ENCODE results near the gene EEPD1.
"Not testable (repeated sequence)": the region's sequence is repeated elsewhere in the genome, so short reads cannot be mapped to it uniquely, and the experiment has no call there.

Gene EEPD1

DNA sequence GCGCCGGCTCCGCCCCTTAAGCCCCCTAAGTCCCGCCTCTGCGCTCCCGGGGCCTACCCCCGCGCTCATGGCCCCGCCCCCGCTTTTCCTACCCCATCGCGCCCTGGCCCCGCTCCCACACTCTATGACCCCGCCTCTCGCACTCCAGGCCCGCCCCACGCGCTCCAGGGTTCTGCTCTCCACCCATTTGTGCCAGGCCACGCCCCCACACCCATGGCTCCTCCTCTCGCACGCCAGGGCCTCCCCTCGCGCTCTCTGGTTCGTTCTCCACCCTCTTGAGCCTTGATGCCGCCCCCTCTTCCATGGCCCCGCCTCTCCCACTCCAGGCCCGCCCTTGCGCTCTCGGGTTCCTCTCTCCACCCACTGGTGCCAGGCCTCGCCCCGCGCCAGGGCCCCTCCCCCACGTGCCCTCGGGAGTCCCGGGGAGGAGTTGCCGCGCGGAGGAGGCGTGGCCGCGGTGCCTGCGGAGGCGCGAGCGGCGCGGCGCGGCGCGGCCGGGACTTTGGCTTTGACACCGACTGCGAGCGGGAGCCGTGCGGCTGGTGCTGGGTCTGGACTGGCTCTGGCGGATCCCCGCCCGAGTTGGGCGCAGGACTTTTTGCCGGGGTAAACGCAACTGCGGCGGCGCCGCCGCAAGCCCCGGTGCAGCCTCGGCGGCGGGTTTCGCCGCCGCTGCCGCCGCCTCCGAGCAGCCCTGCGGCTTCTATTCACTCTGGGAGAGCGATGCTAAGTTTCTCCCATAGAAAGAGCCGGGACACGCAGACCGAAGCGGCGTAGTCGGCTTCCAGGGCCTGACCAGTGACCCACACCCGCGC lies at the start of gene EEPD1:
Gene EEPD1, plus strand, starts transcription at position 499 of the 815 bp plus-strand sequence. CDS start 1,071 bp downstream, outside the sequence.
- peak within 1 kb of the TSS; percentile 74 for H3K27ac ChIP-seq (ENCODE audit: low read depth, low read length)
- peak within 1 kb of the TSS; percentile 80 to 85 for H3K4me3 ChIP-seq (ENCODE audit: low read depth in 1 of 2, low read length in 2 of 2)
- peak within 1 kb of the TSS; percentile 82 to 90 for H3K9ac ChIP-seq (ENCODE audit: low read depth in 1 of 2, low read length in 2 of 2)
- H3K9me3 ChIP-seq (ENCODE audit: control insufficient read depth in 1 of 2, low read length in 2 of 2) = peaks cover 4% of the 10 kb centered on the region in 2 donors
- H3K36me3 ChIP-seq (ENCODE audit: control insufficient read depth in 1 of 2, insufficient read depth in 2 of 2, low read length in 2 of 2) = no peaks in the 10 kb centered on the region
- peaks cover 34 to 55% of the 10 kb centered on the region in 2 donors for H3K4me1 ChIP-seq (ENCODE audit: control insufficient read depth in 1 of 2, insufficient read depth in 2 of 2, low read length in 2 of 2)
- H3K27me3 ChIP-seq (ENCODE audit: control insufficient read depth in 1 of 2, insufficient read depth in 2 of 2, low read length in 2 of 2) = no peaks in the 10 kb centered on the region

- no peak overlapping the region for H3K4me3 ChIP-seq (ENCODE audit: low read depth in 1 of 2, low read length in 2 of 2)
- H3K36me3 ChIP-seq (ENCODE audit: control insufficient read depth in 1 of 2, insufficient read depth in 2 of 2, low read length in 2 of 2) = no peaks in the 10 kb centered on the region
- H3K9me3 ChIP-seq (ENCODE audit: control insufficient read depth in 1 of 2, low read length in 2 of 2) = peaks cover 0 to 3% of the 10 kb centered on the region in 2 donors
- H3K27me3 ChIP-seq (ENCODE audit: control insufficient read depth in 1 of 2, insufficient read depth in 2 of 2, low read length in 2 of 2) = no peaks in the 10 kb centered on the region
- no peak overlapping the region for H3K9ac ChIP-seq (ENCODE audit: low read depth in 1 of 2, low read length in 2 of 2)
- H3K4me1 ChIP-seq (ENCODE audit: control insufficient read depth in 1 of 2, insufficient read depth in 2 of 2, low read length in 2 of 2) = no peaks in the 10 kb centered on the region
- no peak overlapping the region for H3K27ac ChIP-seq (ENCODE audit: low read depth, low read length)
Observed at GRCh38 chr7:36103837-36104561, 49.1 kb upstream of the EEPD1 start.

- not testable (repeated sequence) for H3K9ac ChIP-seq (ENCODE audit: low read depth in 1 of 2, low read length in 2 of 2); H3K27ac ChIP-seq (ENCODE audit: low read depth, low read length); H3K27me3 ChIP-seq (ENCODE audit: control insufficient read depth in 1 of 2, insufficient read depth in 2 of 2, low read length in 2 of 2)
Observed at GRCh38 chr7:36106972-36107908, 45.8 kb upstream of the EEPD1 start.

GRCh38 chr7:36107926-36108631 lies 45.0 kb upstream of the EEPD1 start:
- H3K27ac ChIP-seq (ENCODE audit: low read depth, low read length) = no peak overlapping the region
- H3K9ac ChIP-seq (ENCODE audit: low read depth in 1 of 2, low read length in 2 of 2) = no peak overlapping the region
- H3K4me3 ChIP-seq (ENCODE audit: low read depth in 1 of 2, low read length in 2 of 2) = no peak overlapping the region
- H3K36me3 ChIP-seq (ENCODE audit: control insufficient read depth in 1 of 2, insufficient read depth in 2 of 2, low read length in 2 of 2) = no peaks in the 10 kb centered on the region
- no peaks in the 10 kb centered on the region for H3K4me1 ChIP-seq (ENCODE audit: control insufficient read depth in 1 of 2, insufficient read depth in 2 of 2, low read length in 2 of 2)
- H3K9me3 ChIP-seq (ENCODE audit: control insufficient read depth in 1 of 2, low read length in 2 of 2) = no peaks in the 10 kb centered on the region
- H3K27me3 ChIP-seq (ENCODE audit: control insufficient read depth in 1 of 2, insufficient read depth in 2 of 2, low read length in 2 of 2) = no peaks in the 10 kb centered on the region

More at GRCh38 chr7:36106972-36107908, 45.8 kb upstream of the EEPD1 start:
- not testable (repeated sequence) for H3K4me1 ChIP-seq (ENCODE audit: control insufficient read depth in 1 of 2, insufficient read depth in 2 of 2, low read length in 2 of 2); H3K36me3 ChIP-seq (ENCODE audit: control insufficient read depth in 1 of 2, insufficient read depth in 2 of 2, low read length in 2 of 2); H3K4me3 ChIP-seq (ENCODE audit: low read depth in 1 of 2, low read length in 2 of 2); H3K9me3 ChIP-seq (ENCODE audit: control insufficient read depth in 1 of 2, low read length in 2 of 2)

DNA sequence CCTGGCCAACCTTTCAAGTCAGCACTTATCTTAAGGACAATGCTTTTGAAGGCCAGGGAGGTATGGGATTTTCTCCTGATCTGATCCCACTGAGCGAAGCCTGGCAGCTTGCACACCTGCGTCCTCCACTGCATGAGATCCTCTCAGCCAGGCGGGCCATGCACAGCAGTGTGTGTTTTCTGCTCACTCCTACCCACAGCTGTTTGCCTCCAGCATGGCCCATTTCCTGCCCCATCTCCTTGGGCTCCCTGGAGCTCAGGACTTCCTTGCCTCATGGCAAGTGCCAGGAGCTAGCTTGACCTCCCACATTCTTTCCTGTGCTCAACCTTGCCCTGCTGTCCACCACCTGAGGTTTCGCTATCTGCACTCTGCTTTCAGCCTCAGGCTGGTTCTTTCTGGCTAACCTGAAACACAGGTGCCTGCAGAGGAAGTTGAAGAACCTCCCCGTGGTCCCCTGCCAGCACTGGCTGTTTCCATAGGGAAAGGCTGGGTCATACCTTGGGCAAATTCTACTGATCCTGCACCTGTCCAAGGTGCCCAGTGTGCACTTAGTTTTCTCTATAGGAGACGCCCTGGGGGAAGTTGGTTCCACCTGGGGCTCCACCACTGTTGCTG lies 43.9 kb upstream of the EEPD1 start:
- H3K36me3 ChIP-seq (ENCODE audit: control insufficient read depth in 1 of 2, insufficient read depth in 2 of 2, low read length in 2 of 2) = no peaks in the 10 kb centered on the region
- no peaks in the 10 kb centered on the region for H3K4me1 ChIP-seq (ENCODE audit: control insufficient read depth in 1 of 2, insufficient read depth in 2 of 2, low read length in 2 of 2)
- no peak overlapping the region for H3K9ac ChIP-seq (ENCODE audit: low read depth in 1 of 2, low read length in 2 of 2)
- no peaks in the 10 kb centered on the region for H3K9me3 ChIP-seq (ENCODE audit: control insufficient read depth in 1 of 2, low read length in 2 of 2)
- no peaks in the 10 kb centered on the region for H3K27me3 ChIP-seq (ENCODE audit: control insufficient read depth in 1 of 2, insufficient read depth in 2 of 2, low read length in 2 of 2)
- no peak overlapping the region for H3K27ac ChIP-seq (ENCODE audit: low read depth, low read length)
- no peak overlapping the region for H3K4me3 ChIP-seq (ENCODE audit: low read depth in 1 of 2, low read length in 2 of 2)

DNA sequence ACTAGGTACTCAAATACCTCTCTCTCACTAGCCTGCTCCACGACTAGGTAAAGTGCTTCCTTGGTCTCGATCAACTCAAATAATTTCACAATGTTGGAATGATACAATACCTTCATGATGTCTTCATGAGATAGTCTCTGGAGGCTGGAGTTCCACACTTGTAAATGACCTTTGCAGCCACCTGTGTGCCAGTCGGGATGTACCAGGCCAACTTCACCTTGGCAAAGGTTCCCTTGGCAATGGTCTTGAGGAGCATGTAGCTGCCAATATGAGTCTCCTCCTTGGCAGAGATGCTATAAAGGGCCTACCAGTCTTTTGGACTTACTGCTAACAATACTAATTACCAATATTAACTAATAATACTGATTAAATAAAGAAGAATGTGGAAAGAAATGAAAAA lies 42.5 kb upstream of the EEPD1 start:
- H3K9me3 ChIP-seq (ENCODE audit: control insufficient read depth in 1 of 2, low read length in 2 of 2) = no peaks in the 10 kb centered on the region
- no peaks in the 10 kb centered on the region for H3K27me3 ChIP-seq (ENCODE audit: control insufficient read depth in 1 of 2, insufficient read depth in 2 of 2, low read length in 2 of 2)

DNA sequence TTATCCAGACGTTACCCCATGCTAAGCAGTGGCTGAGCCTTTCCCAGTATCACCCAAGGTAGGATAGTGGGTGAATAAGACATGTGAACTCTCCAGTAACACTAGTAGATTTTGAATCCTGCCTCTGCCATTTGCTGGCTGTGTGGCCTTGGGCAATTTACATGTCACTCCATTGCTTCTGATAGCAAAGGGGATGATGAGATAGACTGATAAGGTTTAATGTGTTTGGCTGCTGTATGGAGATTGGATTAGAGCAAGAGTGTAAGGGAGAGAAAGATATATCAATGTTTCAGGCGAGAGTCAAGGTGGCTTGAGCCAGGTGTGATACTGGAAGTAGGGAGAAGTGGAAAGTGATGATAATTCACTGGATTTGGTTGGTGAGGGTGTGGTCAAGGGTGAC lies 40.1 kb upstream of the EEPD1 start:
- Histone ChIP-seq H3K27ac (ENCODE audit: low read depth, low read length) (no peak overlapping the region), H3K9me3 (ENCODE audit: control insufficient read depth in 1 of 2, low read length in 2 of 2) (no peaks in the 10 kb centered on the region), H3K4me3 (ENCODE audit: low read depth in 1 of 2, low read length in 2 of 2) (no peak overlapping the region), H3K36me3 (ENCODE audit: control insufficient read depth in 1 of 2, insufficient read depth in 2 of 2, low read length in 2 of 2) (no peaks in the 10 kb centered on the region), H3K4me1 (ENCODE audit: control insufficient read depth in 1 of 2, insufficient read depth in 2 of 2, low read length in 2 of 2) (peaks cover 22 to 26% of the 10 kb centered on the region in 2 donors), H3K27me3 (ENCODE audit: control insufficient read depth in 1 of 2, insufficient read depth in 2 of 2, low read length in 2 of 2) (no peaks in the 10 kb centered on the region), H3K9ac (ENCODE audit: low read depth in 1 of 2, low read length in 2 of 2) (no peak overlapping the region)

More for the DNA sequence above, 42.5 kb upstream of the EEPD1 start:
- Histone ChIP-seq H3K36me3 (ENCODE audit: control insufficient read depth in 1 of 2, insufficient read depth in 2 of 2, low read length in 2 of 2) (no peaks in the 10 kb centered on the region), H3K4me1 (ENCODE audit: control insufficient read depth in 1 of 2, insufficient read depth in 2 of 2, low read length in 2 of 2) (peaks cover 4 to 6% of the 10 kb centered on the region in 2 donors), H3K27ac (ENCODE audit: low read depth, low read length) (no peak overlapping the region), H3K9ac (ENCODE audit: low read depth in 1 of 2, low read length in 2 of 2) (no peak overlapping the region), H3K4me3 (ENCODE audit: low read depth in 1 of 2, low read length in 2 of 2) (no peak overlapping the region)

GRCh38 chr7:36114355-36114754 lies 38.7 kb upstream of the EEPD1 start:
- H3K27ac ChIP-seq (ENCODE audit: low read depth, low read length) = no peak overlapping the region
- H3K36me3 ChIP-seq (ENCODE audit: control insufficient read depth in 1 of 2, insufficient read depth in 2 of 2, low read length in 2 of 2) = no peaks in the 10 kb centered on the region
- H3K4me1 ChIP-seq (ENCODE audit: control insufficient read depth in 1 of 2, insufficient read depth in 2 of 2, low read length in 2 of 2) = peaks cover 26% of the 10 kb centered on the region in 2 donors
- H3K9me3 ChIP-seq (ENCODE audit: control insufficient read depth in 1 of 2, low read length in 2 of 2) = no peaks in the 10 kb centered on the region
- no peak overlapping the region for H3K9ac ChIP-seq (ENCODE audit: low read depth in 1 of 2, low read length in 2 of 2)
- H3K27me3 ChIP-seq (ENCODE audit: control insufficient read depth in 1 of 2, insufficient read depth in 2 of 2, low read length in 2 of 2) = no peaks in the 10 kb centered on the region
- H3K4me3 ChIP-seq (ENCODE audit: low read depth in 1 of 2, low read length in 2 of 2) = no peak overlapping the region

All from duodenal mucosa (tissue), 2 donors.